IMR-90 (cell line): Measurements from ENCODE around the gene PIEZO2. TPM values are rescaled to one million over a fixed set of nuclear protein-coding genes. Genes with fewer than 3 reads are reported as not detected.

ENCODE experiments used
- ATAC-seq: fragments of 200-7000 bp; cut with Tn5 transposase; 2 replicates; pipeline ENCODE4 v1.9.1; 2020; ENCODE audit warnings: low read depth, mild to moderate bottlenecking, moderate library complexity
- BruUV-seq: library from RNA; stranded (reverse); fragments of 400-500 nt; replicated peaks from 2 replicates; lab custom pipeline; 2021; lab: Mats Ljungman, UMichigan
- CTCF ChIA-PET: fragments of 300-600 bp; formaldehyde crosslinking; extraction: SDS; loops from one replicate; lab custom pipeline; 2021; ENCODE audit warnings: antibody characterized with exemption; lab: Yijun Ruan, JAX
- POLR2A ChIA-PET: fragments of 300-600 bp; sonication (Branson Sonifier 250); formaldehyde crosslinking; loops from one replicate; lab custom pipeline; 2022; ENCODE audit warnings: antibody characterized with exemption; ENCODE audit not compliant: unreplicated experiment; lab: Charles Lee
- DNase-seq: peaks from one replicate; pipeline ENCODE4 v3.0.0; 2013
- H2AFZ ChIP-seq: replicated peaks from 2 replicates; pipeline ENCODE3; 2013; ENCODE audit warnings: low read length, mild to moderate bottlenecking; ENCODE audit not compliant: poor library complexity
- H2AK5ac ChIP-seq: 2 replicates; pipeline ENCODE4 v1.6.1; 2013; ENCODE audit warnings: low read depth, low read length, inconsistent platforms
- H2AK9ac ChIP-seq: replicated peaks from 2 replicates; pipeline ENCODE3; 2013; ENCODE audit warnings: mild to moderate bottlenecking, low read depth, low read length, moderate library complexity; ENCODE audit not compliant: poor library complexity
- H2BK120ac ChIP-seq: 2 replicates; pipeline ENCODE4 v1.6.1; 2013; ENCODE audit warnings: low read depth, low read length, inconsistent platforms
- H2BK15ac ChIP-seq: 3 replicates; pipeline ENCODE4 v1.6.1; 2013; ENCODE audit warnings: low read depth, low read length, inconsistent platforms
- H2BK20ac ChIP-seq: 2 replicates; pipeline ENCODE4 v1.6.1; 2013; ENCODE audit warnings: low read depth, mild to moderate bottlenecking, inconsistent platforms, low read length, moderate library complexity
- H2BK5ac ChIP-seq: 2 replicates; pipeline ENCODE4 v1.6.1; 2013; ENCODE audit warnings: mild to moderate bottlenecking, low read depth, low read length, inconsistent platforms; ENCODE audit not compliant: poor library complexity, severe bottlenecking
- H3K14ac ChIP-seq: replicated peaks from 2 replicates; pipeline ENCODE4 v1.6.1; 2013; ENCODE audit warnings: low read depth, low read length, inconsistent platforms
- H3K18ac ChIP-seq: 2 replicates; pipeline ENCODE4 v1.6.1; 2013; ENCODE audit warnings: low read depth, low read length, control low read depth
- H3K23ac ChIP-seq: 2 replicates; pipeline ENCODE4 v1.6.1; 2013; ENCODE audit warnings: low read depth, low read length, inconsistent platforms
- H3K27ac ChIP-seq: 2 replicates; pipeline ENCODE4 v1.5.1; 2013; ENCODE audit warnings: mild to moderate bottlenecking, control low read depth, low read length; ENCODE audit not compliant: insufficient read depth
- H3K27me3 ChIP-seq: 2 replicates; pipeline ENCODE4 v1.6.1; 2013; ENCODE audit warnings: low read length; ENCODE audit not compliant: control insufficient read depth, insufficient read depth
- H3K36me3 ChIP-seq: 2 replicates; pipeline ENCODE4 v1.6.1; 2013; ENCODE audit warnings: low read length, mixed read lengths; ENCODE audit not compliant: control insufficient read depth, insufficient read depth
- H3K4ac ChIP-seq: 2 replicates; pipeline ENCODE4 v1.6.1; 2013; ENCODE audit warnings: low read depth, low read length, inconsistent platforms
- H3K4me1 ChIP-seq: 2 replicates; pipeline ENCODE4 v1.6.1; 2013; ENCODE audit warnings: low read length, mixed read lengths; ENCODE audit not compliant: control insufficient read depth, insufficient read depth
- H3K4me2 ChIP-seq: 2 replicates; pipeline ENCODE4 v1.6.1; 2013; ENCODE audit warnings: low read depth, mild to moderate bottlenecking, control low read depth, low read length, moderate library complexity
- H3K4me3 ChIP-seq: 2 replicates; pipeline ENCODE4 v1.5.1; 2013; ENCODE audit warnings: low read depth, mild to moderate bottlenecking, control low read depth, low read length, moderate library complexity; ENCODE audit not compliant: insufficient read depth
- H3K56ac ChIP-seq: 2 replicates; pipeline ENCODE4 v1.6.1; 2013; ENCODE audit warnings: low read length, inconsistent platforms; ENCODE audit not compliant: insufficient read depth; ENCODE audit errors: extremely low read depth
- H3K79me1 ChIP-seq, 2 experiments: 2 replicates each; pipeline ENCODE4 v1.6.1; 2013; ENCODE audit warnings: low read length in 2 of 2, inconsistent platforms in 1 of 2, low read depth in 1 of 2
- H3K9ac ChIP-seq: 2 replicates; pipeline ENCODE4 v1.6.1; 2013; ENCODE audit warnings: low read depth, low read length, control low read depth
- H3K9me1 ChIP-seq: 2 replicates; pipeline ENCODE4 v1.6.1; 2013; ENCODE audit warnings: low read length, inconsistent platforms; ENCODE audit not compliant: insufficient read depth
- H3K9me3 ChIP-seq: 2 replicates; pipeline ENCODE4 v1.6.1; 2013; ENCODE audit warnings: low read length; ENCODE audit not compliant: control insufficient read depth, insufficient read depth
- H4K20me1 ChIP-seq: 2 replicates; pipeline ENCODE4 v1.6.1; 2013; ENCODE audit warnings: low read length, inconsistent platforms; ENCODE audit not compliant: insufficient read depth
- H4K5ac ChIP-seq: 2 replicates; pipeline ENCODE4 v1.6.1; 2013; ENCODE audit warnings: mild to moderate bottlenecking, low read depth, low read length, control low read depth
- H4K8ac ChIP-seq, 2 experiments: 2 replicates each; pipeline ENCODE4 v1.6.1; 2013; ENCODE audit warnings: low read depth in 2 of 2, low read length in 2 of 2, control low read depth in 1 of 2, inconsistent platforms in 1 of 2
- H4K91ac ChIP-seq: 2 replicates; pipeline ENCODE4 v1.6.1; 2013; ENCODE audit warnings: low read depth, low read length, inconsistent platforms; ENCODE audit not compliant: insufficient read depth
- BHLHE40 ChIP-seq: fragments of 150-350 bp; IDR thresholded peaks from 2 replicates; pipeline ENCODE4 v1.6.1; 2016; ENCODE audit warnings: mild to moderate bottlenecking, low read depth, low read length
- CEBPB ChIP-seq: IDR thresholded peaks from 2 replicates; pipeline ENCODE4 v1.6.1; 2012; ENCODE audit warnings: low read depth, low read length, improper control_type of control experiment
- FOS ChIP-seq: fragments of 150-350 bp; IDR thresholded peaks from 2 replicates; pipeline ENCODE4 v1.6.1; 2016; ENCODE audit warnings: low read depth, low read length
- MAFK ChIP-seq: IDR thresholded peaks from 2 replicates; pipeline ENCODE4 v1.6.1; 2012; ENCODE audit warnings: low read depth, low read length, improper control_type of control experiment
- MAZ ChIP-seq: IDR thresholded peaks from 2 replicates; pipeline ENCODE4 v1.6.1; 2012; ENCODE audit warnings: low read depth, mild to moderate bottlenecking, low read length, improper control_type of control experiment, moderate library complexity, borderline replicate concordance
- NFE2L2 ChIP-seq: fragments of 150-350 bp; IDR thresholded peaks from 2 replicates; pipeline ENCODE4 v1.6.1; 2016; ENCODE audit warnings: low read depth, mild to moderate bottlenecking, low read length
- RCOR1 ChIP-seq: IDR thresholded peaks from 2 replicates; pipeline ENCODE4 v1.6.1; 2012; ENCODE audit warnings: mild to moderate bottlenecking, low read length, improper control_type of control experiment; ENCODE audit not compliant: insufficient replicate concordance
- RFX5 ChIP-seq: IDR thresholded peaks from 2 replicates; pipeline ENCODE4 v1.8.0; 2012; ENCODE audit warnings: low read depth, mild to moderate bottlenecking, low read length, moderate library complexity
- SMC3 ChIP-seq: fragments of 150-350 bp; IDR thresholded peaks from 2 replicates; pipeline ENCODE4 v1.6.1; 2016; ENCODE audit warnings: low read depth, mild to moderate bottlenecking, antibody characterized with exemption, low read length, moderate library complexity
- WGBS, 2 experiments: methylation state at CpG; one replicate each; pipeline versions ENCODE4 v1.1.5 to v1.1.7; 2013; ENCODE audit warnings: missing lambda C conversion rate in 2 of 2; ENCODE audit not compliant: insufficient read length in 1 of 2; ENCODE audit errors: extremely low coverage in 2 of 2; 5-methylcytosine and 5-hydroxymethylcytosine counted together
- dilution Hi-C: fragments of 300-500 bp; cut with HindIII; formaldehyde crosslinking; loops from one replicate; pipeline ENCODE4 v1.14.3; 2018; ENCODE audit warnings: low sequenced_read_pairs; ENCODE audit not compliant: unreplicated experiment
- in situ Hi-C: fragments of 300-500 bp; cut with MboI; formaldehyde crosslinking; loops from 3 replicates; pipeline ENCODE4 v1.14.3; 2019; ENCODE audit warnings: low sequenced_read_pairs, inconsistent platforms, mixed read lengths
- intact Hi-C: fragments of 100-400 bp; cut with micrococcal nuclease; formaldehyde crosslinking; loops from 2 replicates; pipeline ENCODE4 v1.10.0; 2022
- polyA plus RNA-seq, 3 experiments: library from polyadenylated mRNA; depleted of rRNA; stranded (reverse); fragments of >200 nt; gene quantifications; 2 replicates each; pipeline ENCODE4 v1.2.3, GENCODE V29; 2012; ENCODE audit warnings: low replicate concordance in 1 of 3
- total RNA-seq: library from RNA; depleted of rRNA; stranded (reverse); fragments of >200 nt; gene quantifications from 2 replicates; pipeline ENCODE4 v1.2.3, GENCODE V29; 2012
- TF ChIP-seq, protein P1 (sequence below): fragments of 150-350 bp; IDR thresholded peaks from 2 replicates; pipeline ENCODE4 v1.6.1; 2017; ENCODE audit warnings: mild to moderate bottlenecking, antibody characterized with exemption, low read length, low read depth
- TF ChIP-seq, protein P2 (sequence below): conservative IDR thresholded peaks from 2 replicates; pipeline ENCODE4 v1.5.1; 2012; ENCODE audit warnings: mild to moderate bottlenecking, low read depth, low read length, improper control_type of control experiment
- TF ChIP-seq, protein P3 (sequence below): fragments of 150-350 bp; IDR thresholded peaks from 2 replicates; pipeline ENCODE4 v1.6.1; 2016; ENCODE audit warnings: low read depth, mild to moderate bottlenecking, low read length, moderate library complexity, borderline replicate concordance

The PIEZO2 gene
- total and polyA plus RNA-seq, 2 of the 4 experiments (the other 2 are of a cell fraction) = 2.4 to 4.1 TPM

GRCh38 chr18:10754128-10754527 is 395.2 kb downstream of the PIEZO2 start:
- WGBS, 2 experiments = no CpG with 5 or more reads among the region's 4 CpGs
- Histone ChIP-seq H2BK120ac (no peak overlapping the region), H3K9ac (no peak overlapping the region), H2AFZ (no peak overlapping the region), H2BK15ac (no peak overlapping the region), H3K27ac (no peak overlapping the region), H3K14ac (no peak overlapping the region), H3K36me3 (peaks cover 21% of the 10 kb centered on the region), H3K9me1 (peaks cover 3% of the 10 kb centered on the region; the same call in 1 of the 2 replicates), H2AK9ac (no peak overlapping the region), H3K4me2 (no peak overlapping the region), H2AK5ac (no peak overlapping the region), H3K18ac (no peak overlapping the region), H3K9me3 (no peaks in the 10 kb centered on the region), H4K5ac (no peak overlapping the region), H4K20me1 (no peaks in the 10 kb centered on the region), H3K79me1 (no peaks in the 10 kb centered on the region), H3K23ac (no peak overlapping the region), H2BK20ac (no peak overlapping the region), H3K4me3 (no peak overlapping the region), H2BK5ac (no peak overlapping the region), H3K4me1 (no peaks in the 10 kb centered on the region; the same call in 1 of the 2 replicates), H4K91ac (no peak overlapping the region), H4K8ac (no peak overlapping the region), H3K27me3 (no peaks in the 10 kb centered on the region), H3K56ac (no peak overlapping the region), H3K4ac (no peak overlapping the region)
- intact Hi-C loops (loop anchor here (5.0 kb wide), 1 partner anchor 192 kb away; no protein-coding TSS in a partner anchor), dilution Hi-C loops (no loop called here), in situ Hi-C loops (no loop called here)
- ChIA-PET CTCF (no interaction called here), POLR2A (no interaction called here)
- ATAC-seq (no peak), DNase-seq (no peak)
- TF ChIP-seq FOS (no peak), MAZ (no peak), CEBPB (no peak), MAFK (no peak), RCOR1 (no peak), NFE2L2 (no peak), SMC3 (no peak), BHLHE40 (no peak), RFX5 (no peak)
- TF ChIP-seq, protein P1, sequence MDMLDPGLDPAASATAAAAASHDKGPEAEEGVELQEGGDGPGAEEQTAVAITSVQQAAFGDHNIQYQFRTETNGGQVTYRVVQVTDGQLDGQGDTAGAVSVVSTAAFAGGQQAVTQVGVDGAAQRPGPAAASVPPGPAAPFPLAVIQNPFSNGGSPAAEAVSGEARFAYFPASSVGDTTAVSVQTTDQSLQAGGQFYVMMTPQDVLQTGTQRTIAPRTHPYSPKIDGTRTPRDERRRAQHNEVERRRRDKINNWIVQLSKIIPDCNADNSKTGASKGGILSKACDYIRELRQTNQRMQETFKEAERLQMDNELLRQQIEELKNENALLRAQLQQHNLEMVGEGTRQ = no peak
- TF ChIP-seq, protein P2, sequence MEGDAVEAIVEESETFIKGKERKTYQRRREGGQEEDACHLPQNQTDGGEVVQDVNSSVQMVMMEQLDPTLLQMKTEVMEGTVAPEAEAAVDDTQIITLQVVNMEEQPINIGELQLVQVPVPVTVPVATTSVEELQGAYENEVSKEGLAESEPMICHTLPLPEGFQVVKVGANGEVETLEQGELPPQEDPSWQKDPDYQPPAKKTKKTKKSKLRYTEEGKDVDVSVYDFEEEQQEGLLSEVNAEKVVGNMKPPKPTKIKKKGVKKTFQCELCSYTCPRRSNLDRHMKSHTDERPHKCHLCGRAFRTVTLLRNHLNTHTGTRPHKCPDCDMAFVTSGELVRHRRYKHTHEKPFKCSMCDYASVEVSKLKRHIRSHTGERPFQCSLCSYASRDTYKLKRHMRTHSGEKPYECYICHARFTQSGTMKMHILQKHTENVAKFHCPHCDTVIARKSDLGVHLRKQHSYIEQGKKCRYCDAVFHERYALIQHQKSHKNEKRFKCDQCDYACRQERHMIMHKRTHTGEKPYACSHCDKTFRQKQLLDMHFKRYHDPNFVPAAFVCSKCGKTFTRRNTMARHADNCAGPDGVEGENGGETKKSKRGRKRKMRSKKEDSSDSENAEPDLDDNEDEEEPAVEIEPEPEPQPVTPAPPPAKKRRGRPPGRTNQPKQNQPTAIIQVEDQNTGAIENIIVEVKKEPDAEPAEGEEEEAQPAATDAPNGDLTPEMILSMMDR = no peak
- TF ChIP-seq, protein P3, sequence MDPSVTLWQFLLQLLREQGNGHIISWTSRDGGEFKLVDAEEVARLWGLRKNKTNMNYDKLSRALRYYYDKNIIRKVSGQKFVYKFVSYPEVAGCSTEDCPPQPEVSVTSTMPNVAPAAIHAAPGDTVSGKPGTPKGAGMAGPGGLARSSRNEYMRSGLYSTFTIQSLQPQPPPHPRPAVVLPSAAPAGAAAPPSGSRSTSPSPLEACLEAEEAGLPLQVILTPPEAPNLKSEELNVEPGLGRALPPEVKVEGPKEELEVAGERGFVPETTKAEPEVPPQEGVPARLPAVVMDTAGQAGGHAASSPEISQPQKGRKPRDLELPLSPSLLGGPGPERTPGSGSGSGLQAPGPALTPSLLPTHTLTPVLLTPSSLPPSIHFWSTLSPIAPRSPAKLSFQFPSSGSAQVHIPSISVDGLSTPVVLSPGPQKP = no peak
- no TSS peak for BruUV-seq
